ENCODE data around the gene NSRP1. TPM values are rescaled to one million over a fixed set of nuclear protein-coding genes. Genes with fewer than 3 reads are reported as not detected.

Gene NSRP1
- total and polyA plus RNA-seq, 2 of the 8 experiments (the other 6 are each of a cell fraction or from before 2014, with no cell fraction given) = 6.1 to 22.4 TPM

DNA sequence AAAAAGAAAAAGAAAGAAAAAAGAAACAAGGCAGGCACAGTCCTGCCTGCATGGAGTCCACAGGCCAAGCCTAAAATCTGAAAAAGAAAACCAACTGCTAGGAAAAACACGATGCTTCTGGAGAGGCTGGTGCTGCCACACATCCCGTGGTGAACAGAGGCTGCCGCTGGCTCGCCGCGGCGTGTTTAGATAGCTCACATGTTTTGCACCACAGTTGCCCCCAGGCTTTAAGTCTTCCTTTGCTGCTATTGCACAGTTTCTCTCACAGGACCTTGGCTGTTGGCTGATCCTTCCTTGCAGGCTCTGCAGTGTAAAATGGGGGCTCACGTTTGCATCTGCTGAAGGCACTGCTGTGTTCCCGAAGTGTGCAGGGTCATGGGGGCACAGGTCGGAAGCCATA lies 110.3 kb downstream of the NSRP1 start:
- Histone ChIP-seq H2AK5ac (ENCODE audit: low read depth, low read length) (no peak overlapping the region), H3K9me3 (ENCODE audit: insufficient read depth in 2 of 2, low read depth in 1 of 2, low read length in 1 of 2) (no peaks in the 10 kb centered on the region), H2AFZ (ENCODE audit: low read length) (no peak overlapping the region), H3K23ac (ENCODE audit: insufficient read length) (no peak overlapping the region), H3K79me2 (ENCODE audit: control insufficient read depth in 1 of 2, insufficient read depth in 2 of 2, low read length in 2 of 2) (no peaks in the 10 kb centered on the region), H2BK12ac (ENCODE audit: low read depth, low read length) (no peak overlapping the region), H2BK120ac (replicated peaks; ENCODE audit: low read depth, low read length) (no peak overlapping the region), H3K27me3 (replicated peaks in 1 of 4; ENCODE audit: control insufficient read depth in 3 of 4, extremely low read depth in 1 of 4, insufficient read depth in 3 of 4, low read length in 3 of 4) (no peaks in the 10 kb centered on the region), H2BK15ac (ENCODE audit: low read length) (no peak overlapping the region), H3K4me2 (ENCODE audit: insufficient read depth in 1 of 2, low read depth in 2 of 2, low read length in 2 of 2) (no peak overlapping the region), H2BK5ac (ENCODE audit: low read depth, low read length) (no peak overlapping the region), H3K4me3 (ENCODE audit: extremely low read depth in 1 of 4, insufficient read depth in 2 of 4, low read depth in 3 of 4, low read length in 4 of 4) (no peak overlapping the region), H4K20me1 (replicated peaks in 1 of 2; ENCODE audit: control insufficient read depth in 1 of 2, insufficient read depth in 2 of 2, low read length in 2 of 2) (no peaks in the 10 kb centered on the region), H3K79me1 (ENCODE audit: low read depth, low read length) (no peaks in the 10 kb centered on the region), H3K27ac (ENCODE audit: low read depth, low read length) (no peak overlapping the region), H3K4ac (replicated peaks; ENCODE audit: insufficient read length, low read depth, low read length) (no peak overlapping the region), H4K91ac (replicated peaks; ENCODE audit: insufficient read length, low read length) (no peak overlapping the region), H2BK20ac (ENCODE audit: low read length) (no peak overlapping the region), H4K8ac (ENCODE audit: extremely low read depth, insufficient read depth, low read length) (no peak overlapping the region), H3K18ac (ENCODE audit: extremely low read depth, low read length) (no peak overlapping the region), H3K9ac (replicated peaks in 1 of 4; ENCODE audit: extremely low read depth in 1 of 4, low read depth in 3 of 4, low read length in 3 of 4) (no peak overlapping the region), H3K23me2 (ENCODE audit: low read depth, low read length) (no peaks in the 10 kb centered on the region), H3K14ac (ENCODE audit: insufficient read length) (no peak overlapping the region), H4K5ac (ENCODE audit: insufficient read length, low read depth, low read length) (no peak overlapping the region), H3K4me1 (replicated peaks in 1 of 4; ENCODE audit: control insufficient read depth in 3 of 4, insufficient read depth in 4 of 4, low read length in 3 of 4) (peaks cover 0 to 2% (median 0%) of the 10 kb centered on the region in 4 experiments; a peak in 2 of 7 replicates), H3K36me3 (ENCODE audit: control insufficient read depth in 2 of 4, insufficient read depth in 4 of 4, low read length in 3 of 4) (no peaks in the 10 kb centered on the region), H3K56ac (replicated peaks; ENCODE audit: insufficient read length, low read depth, low read length) (no peak overlapping the region)
- no peak for DNase-seq (ENCODE audit: low read depth in 1 of 2, low spot score in 2 of 2)
- no peak for FAIRE-seq
- ChIA-PET CTCF (ENCODE audit: partially characterized antibody) (no interaction called here), POLR2A (ENCODE audit: partially characterized antibody) (no interaction called here)
- WGBS, 2 experiments (ENCODE audit: extremely low coverage in 1 of 2, insufficient coverage in 1 of 2, insufficient read length in 1 of 2, insufficient replicate concordance in 2 of 2, low coverage in 1 of 2, low lambda C conversion rate in 2 of 2, missing lambda C conversion rate in 1 of 2) = 91% methylated on average over 10 of the region's 10 CpGs; no CpG with 5 or more reads in 1 of the 2 experiments
- TF ChIP-seq NANOG (IDR thresholded peaks at IDR 0.05; ENCODE audit: insufficient read depth, low read depth, low read length, poor library complexity, severe bottlenecking) (no peak), SIRT6 (IDR thresholded peaks at IDR 0.05; ENCODE audit: low read length) (no peak)
